NB4 (cell line): ENCODE measurements around the gene KRTAP12-2.

Experiments used
- POLR2A ChIP-seq: IDR thresholded peaks from 2 replicates; pipeline ENCODE4 v1.6.1; 2011; ENCODE audit warnings: mild to moderate bottlenecking; ENCODE audit not compliant: insufficient read length; ENCODE audit errors: extremely low read depth
- TF ChIP-seq, protein P1 (sequence below): IDR thresholded peaks from one replicate; pipeline ENCODE4 v1.5.1; 2012; ENCODE audit warnings: low read depth, low read length

DNA sequence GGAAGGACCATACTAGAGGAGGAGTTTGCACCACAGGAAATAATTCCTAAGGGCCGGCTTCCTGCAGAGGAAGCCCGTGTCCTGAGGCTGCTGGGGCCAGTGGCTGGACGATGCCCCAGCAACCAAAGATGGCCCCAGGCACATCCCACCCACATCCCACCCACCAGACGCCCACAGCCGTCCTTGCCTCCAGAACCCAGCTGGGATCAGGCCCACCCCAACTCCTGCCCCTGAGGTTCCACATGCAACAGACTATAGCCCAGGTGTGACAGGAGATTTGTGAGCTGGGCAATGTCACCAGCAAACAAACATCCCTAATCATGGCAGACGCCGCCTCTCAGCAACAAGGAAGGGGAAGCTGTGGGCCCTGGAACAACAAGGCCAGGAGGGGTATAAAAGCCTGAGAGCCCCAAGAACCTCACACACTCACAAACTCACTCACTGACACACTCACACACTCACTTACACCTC, 40.0 kb downstream of the KRTAP12-2 start, which contains the start of gene KRTAP10-9:
- TF ChIP-seq POLR2A, result no peak
- TF ChIP-seq, protein P1, sequence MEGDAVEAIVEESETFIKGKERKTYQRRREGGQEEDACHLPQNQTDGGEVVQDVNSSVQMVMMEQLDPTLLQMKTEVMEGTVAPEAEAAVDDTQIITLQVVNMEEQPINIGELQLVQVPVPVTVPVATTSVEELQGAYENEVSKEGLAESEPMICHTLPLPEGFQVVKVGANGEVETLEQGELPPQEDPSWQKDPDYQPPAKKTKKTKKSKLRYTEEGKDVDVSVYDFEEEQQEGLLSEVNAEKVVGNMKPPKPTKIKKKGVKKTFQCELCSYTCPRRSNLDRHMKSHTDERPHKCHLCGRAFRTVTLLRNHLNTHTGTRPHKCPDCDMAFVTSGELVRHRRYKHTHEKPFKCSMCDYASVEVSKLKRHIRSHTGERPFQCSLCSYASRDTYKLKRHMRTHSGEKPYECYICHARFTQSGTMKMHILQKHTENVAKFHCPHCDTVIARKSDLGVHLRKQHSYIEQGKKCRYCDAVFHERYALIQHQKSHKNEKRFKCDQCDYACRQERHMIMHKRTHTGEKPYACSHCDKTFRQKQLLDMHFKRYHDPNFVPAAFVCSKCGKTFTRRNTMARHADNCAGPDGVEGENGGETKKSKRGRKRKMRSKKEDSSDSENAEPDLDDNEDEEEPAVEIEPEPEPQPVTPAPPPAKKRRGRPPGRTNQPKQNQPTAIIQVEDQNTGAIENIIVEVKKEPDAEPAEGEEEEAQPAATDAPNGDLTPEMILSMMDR, result no peak
